GM19035 (cell line): ENCODE measurements around the gene LEKR1.

Source experiments
- ATAC-seq: cut with Tn5 transposase; IDR thresholded peaks from one replicate; pipeline ENCODE4 v1.9.1; 2021; ENCODE audit not compliant: unreplicated experiment

Gene LEKR1

GRCh38 chr3:157094301-157094700 is 268.1 kb downstream of the LEKR1 start:
- no peak for ATAC-seq

DNA sequence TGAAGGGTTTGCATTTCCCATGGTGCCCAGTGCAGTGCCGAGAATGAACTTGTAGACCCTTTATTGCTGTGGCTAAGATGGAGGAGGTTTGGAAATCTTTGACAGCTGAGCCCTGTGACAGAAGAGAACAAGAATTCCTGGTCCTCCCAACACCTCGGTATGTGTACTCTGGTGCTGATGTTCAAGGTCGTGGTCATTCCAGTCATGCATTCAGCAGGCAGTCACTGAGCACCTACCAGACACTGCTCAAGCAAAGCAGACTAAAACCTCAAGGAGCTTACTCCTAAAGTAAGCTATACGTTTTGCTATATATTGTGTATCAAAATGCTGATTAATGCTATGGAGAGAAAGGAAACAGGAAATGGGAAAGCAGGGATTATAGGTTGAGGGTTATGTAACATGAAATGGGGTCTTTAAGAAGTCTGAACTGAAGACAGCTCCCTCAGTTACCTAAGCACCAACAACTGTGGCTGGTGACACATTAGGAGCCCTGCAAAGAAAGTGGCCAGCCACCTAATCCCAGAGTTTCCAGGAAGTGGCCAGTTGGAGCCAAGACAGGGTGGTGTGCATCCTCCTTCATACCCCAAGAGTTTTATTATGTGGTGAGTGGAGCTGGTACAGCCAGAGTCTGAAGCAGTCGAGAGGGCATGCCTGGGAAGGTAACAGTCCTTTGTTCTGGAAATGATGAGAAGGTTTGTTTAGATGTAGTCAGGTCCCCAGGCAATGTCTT is 268.8 kb downstream of the LEKR1 start:
- ATAC-seq: no peak
